Stimulated activated CD4-positive, alpha-beta T cell treated with anti-CD3 and anti-CD28 coated beads, Interleukin-1b, Interleukin-23, amount 100 ng/mL, for 1 hour (primary cell): ENCODE measurements around the gene GTF3A.
"Not testable (repeated sequence)": the region's sequence is repeated elsewhere in the genome, so short reads cannot be mapped to it uniquely, and the experiment has no call there.

ENCODE experiments used
- DNase-seq, 2 donors: peaks; one replicate each; pipeline ENCODE4 v3.0.0-alpha.2; 2020; ENCODE audit warnings: low read depth in 2 of 2

GTF3A gene

DNA sequence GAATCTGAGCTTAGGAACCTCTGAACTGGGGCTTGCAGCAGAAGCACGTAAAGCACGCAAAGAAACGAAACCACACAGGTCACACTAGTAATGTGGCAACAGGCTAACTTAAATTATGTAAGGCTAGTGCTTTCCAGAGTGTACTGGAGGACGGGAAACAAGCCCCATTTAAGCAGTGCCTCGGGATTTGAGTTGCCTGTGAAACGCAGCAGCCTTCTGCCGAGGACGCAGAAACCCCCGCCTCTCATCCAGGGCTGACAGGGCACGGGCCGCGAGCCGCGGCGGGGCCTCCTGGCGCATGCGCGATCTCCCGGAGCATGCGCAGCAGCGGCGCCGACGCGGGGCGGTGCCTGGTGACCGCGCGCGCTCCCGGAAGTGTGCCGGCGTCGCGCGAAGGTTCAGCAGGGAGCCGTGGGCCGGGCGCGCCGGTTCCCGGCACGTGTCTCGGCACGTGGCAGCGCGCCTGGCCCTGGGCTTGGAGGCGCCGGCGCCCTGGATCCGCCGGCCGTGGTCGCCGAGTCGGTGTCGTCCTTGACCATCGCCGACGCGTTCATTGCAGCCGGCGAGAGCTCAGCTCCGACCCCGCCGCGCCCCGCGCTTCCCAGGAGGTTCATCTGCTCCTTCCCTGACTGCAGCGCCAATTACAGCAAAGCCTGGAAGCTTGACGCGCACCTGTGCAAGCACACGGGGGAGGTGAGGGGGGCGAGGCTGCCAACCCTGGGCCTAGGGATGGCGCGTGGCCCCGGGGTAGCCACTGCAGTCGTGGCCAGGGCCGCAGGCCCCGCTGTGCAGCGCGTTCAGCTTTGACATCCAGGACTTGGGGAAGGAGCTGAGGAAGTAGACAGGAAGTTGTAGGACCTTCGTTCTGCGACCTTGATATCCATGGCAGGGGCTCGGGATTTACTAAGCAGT lies at the start of gene GTF3A:
Gene GTF3A, plus strand, starts transcription at position 374 of the 912 bp plus-strand sequence.
- DNase-seq: peak; percentile 74 to 83

DNA sequence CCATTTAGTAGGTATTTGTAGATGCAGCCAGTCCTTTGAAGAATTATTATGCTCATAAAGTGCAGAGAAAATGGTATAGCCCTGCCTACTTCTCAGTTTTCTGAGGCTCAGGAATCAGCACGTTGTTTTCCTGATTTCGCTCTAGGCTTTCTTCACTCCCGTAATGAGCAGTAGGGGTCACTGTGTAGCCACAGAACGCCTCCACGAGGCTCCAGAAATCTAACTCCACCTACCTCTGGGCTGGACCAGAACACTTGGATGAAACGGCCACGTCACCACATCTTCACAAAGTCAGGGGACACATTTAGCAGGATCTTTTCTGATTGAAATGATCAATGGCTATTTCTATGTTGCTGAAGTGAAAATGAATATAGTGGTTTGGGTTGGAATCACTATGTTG lies 49.8 kb upstream of the GTF3A start:
- DNase-seq: peak in 1 of 2 donors; percentile 10

GRCh38 chr13:27375686-27376326 lies 48.6 kb upstream of the GTF3A start:
- DNase-seq: peak in 1 of 2 donors; percentile 34

DNA sequence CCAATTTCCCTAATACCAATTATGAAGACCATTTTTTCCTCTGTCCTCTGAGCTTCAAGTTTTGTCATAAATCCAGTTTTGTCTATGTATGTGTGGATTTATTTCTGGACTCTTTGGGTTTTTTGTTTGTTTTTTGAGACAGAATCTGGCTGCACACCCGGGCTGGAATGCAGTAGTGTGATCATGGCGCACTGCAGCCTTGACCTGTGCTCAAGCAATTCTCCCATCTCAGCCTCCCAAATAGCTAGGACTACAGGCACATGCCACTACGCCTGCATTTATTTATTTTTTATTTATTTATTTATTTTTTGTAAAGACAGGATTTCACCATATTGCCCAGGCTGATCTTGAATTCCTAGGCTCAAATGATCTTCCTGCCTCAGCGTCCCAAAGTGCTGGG lies 45.3 kb upstream of the GTF3A start:
- no peak for DNase-seq

GRCh38 chr13:27379694-27380641 lies 44.5 kb upstream of the GTF3A start:
- DNase-seq: peak in 1 of 2 donors; percentile 27

GRCh38 chr13:27381601-27382000 lies 42.8 kb upstream of the GTF3A start:
- DNase-seq: no peak

DNA sequence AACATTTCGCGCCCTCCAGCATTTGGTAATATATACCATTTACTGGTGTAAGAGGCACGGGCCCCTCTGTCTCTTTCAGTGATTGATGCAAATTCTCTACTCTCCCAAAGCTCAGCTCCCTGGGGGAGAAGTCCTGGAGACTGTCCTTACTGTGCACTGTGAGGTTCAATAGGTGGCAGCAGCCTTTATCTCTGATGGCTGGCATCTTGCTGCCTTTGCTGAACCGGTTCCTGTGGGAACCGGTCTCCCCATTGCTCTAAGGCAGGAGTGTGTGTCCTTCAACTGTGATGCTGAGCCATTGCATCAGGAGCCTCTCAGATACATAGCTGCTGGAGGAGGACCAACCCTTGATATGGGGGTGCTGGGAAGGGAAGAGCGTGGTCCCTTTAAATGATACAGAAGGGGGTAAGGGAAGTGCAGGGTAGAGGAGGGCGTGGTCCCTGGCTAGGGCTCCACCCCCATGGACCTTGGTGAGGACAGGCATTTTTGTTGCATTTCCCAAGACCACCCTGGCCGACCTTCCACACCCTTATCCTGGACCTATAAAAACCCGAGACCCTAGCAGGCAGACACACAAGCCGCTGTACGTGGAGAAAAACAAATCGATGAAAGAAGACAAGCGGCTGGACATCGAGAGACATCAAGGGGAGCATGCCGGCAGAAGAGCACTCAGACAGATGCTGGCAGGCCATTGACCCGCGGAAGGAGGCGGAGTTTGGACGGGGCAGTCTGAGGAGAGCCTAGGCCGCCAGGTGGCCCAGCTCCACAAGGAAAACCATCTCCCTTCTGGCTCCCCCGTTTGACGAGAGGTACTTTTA lies 41.1 kb upstream of the GTF3A start:
- DNase-seq: no peak

- no peak for DNase-seq
These were observed 40.1 kb upstream of the GTF3A start for GRCh38 chr13:27384285-27384684.

- no peak for DNase-seq
These were observed 36.2 kb upstream of the GTF3A start for GRCh38 chr13:27388241-27388640.

DNA sequence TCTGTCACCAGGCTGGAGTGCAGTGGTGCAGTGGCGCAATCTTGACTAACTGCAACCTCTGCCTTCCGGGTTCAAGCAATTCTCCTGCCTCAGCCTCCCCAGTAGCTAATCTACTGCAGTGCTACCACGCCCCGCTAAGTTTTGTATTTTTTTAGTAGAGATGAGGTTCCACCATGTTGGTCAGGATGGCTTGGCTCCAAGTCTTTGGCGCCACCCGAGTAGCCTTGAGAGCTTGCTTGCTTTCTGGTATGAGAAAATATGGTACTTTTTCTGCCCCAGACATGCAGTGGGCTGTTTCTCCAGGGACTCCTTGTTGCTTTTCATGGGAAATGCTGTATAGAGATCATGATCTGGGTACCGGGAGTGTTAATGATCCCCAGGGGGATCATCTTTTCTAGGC lies 34.5 kb upstream of the GTF3A start:
- DNase-seq: no peak

DNA sequence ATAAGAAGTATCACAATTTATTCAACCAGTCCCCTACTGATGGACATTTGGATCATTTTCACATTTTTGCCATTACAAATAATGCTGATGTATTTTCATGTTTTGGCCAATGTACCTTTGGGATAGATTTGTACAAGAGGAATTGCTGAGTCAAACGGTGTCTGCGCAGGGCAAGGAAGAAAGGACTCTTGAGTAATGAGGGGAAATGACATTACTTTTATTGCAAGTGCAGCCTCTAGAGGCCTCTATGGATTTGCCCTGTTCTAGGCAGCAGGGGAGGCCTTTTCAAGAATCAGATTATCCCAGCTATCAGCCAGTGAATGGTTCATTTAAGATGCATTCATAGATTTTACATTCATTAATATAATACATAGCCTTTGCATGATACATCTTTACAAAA lies 32.9 kb upstream of the GTF3A start:
- DNase-seq: no peak

- DNase-seq: no peak
These were observed 31.3 kb upstream of the GTF3A start for GRCh38 chr13:27393101-27393500.

DNA sequence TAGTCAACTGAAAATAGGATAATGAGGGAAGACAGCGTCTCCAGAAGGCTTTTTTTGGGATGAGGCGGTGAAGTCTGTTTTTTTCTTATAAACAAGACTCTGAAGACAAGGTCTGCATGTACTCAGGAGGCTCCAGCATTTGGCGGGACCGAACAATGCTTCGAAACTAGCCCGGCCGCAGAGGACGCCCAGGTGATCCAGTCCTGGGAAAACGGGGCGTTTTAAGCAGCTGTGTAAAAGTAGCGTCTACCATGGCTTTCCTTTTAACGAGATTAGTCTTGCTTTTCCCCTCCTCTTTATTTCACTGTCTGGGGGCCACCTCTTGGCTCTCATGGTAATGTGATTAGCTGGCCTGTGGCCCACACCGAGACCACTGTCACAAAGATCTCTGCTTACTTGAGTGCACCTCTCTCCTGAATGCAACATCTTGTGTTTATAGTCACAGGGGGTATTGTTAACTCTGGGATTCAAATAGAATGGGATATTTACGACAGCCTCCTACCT lies 29.4 kb upstream of the GTF3A start:
- no peak for DNase-seq

DNA sequence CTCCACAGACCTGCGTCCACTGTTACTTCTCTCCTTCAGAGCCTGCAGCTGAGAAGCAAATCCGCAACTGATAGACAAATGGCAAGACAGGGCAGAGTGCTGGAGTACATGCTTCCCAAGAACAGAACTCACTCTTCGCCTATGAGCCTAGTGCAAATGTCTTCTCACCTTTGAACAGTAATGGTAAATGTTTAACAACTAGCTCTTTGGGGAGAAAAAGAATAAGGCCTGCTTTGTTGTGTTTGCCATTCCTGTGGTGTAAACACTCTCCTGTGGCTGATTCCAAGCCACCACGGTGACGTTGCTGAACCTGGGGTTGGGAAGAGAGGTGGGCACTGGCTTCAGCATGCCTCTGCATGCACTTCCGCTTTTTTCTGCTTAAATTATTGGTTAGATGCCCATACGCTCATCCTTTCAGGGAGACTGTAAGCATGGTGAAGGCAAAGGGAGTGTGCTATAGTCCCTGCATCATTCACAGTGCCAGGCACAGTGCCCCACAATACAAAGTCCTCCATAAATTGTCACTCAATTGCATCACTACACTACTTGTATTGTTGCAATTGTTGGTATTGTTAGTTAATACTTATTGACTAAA lies 28.1 kb upstream of the GTF3A start:
- DNase-seq: no peak

- no peak for DNase-seq
These were observed 26.1 kb upstream of the GTF3A start for GRCh38 chr13:27398360-27398759.

DNA sequence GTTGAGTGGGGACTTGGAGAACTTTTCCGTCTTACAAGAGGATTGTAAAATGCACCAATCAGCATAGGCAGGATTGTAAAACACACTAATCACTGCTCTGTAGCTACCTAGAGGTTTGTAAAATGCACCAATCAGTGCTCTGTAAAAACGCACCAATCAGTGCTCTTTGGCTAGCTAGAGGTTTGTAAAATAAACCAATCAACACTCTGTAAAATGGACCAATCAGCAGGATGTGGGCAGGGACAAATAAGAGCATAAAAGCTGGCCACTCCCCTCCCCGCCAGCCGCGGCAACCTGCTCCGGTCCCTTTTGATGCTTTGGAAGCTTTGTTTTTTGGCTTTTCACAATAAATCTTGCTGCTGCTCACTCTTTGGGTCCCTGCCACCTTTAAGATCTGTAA lies 24.0 kb upstream of the GTF3A start:
- not testable (repeated sequence) for DNase-seq

DNA sequence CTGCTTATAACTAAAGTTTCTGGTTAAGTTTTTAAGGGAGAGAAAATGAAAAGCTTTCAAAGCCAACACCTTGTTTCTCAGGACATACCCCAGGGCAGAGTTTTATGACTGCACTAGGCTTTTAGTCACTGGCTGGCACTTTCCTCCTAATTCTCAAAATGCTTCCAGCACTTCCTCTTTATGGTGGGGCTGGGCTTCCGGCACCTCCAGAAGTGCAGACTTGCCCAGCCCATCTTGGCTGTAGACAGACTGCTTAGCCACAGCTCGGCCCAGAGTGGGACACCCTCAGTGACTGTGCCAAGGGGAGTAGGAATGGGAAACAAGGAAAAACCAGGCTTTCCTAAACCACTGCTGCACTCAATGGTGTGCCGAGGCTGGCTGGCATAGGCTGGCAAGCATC lies 23.2 kb upstream of the GTF3A start:
- DNase-seq: no peak

DNA sequence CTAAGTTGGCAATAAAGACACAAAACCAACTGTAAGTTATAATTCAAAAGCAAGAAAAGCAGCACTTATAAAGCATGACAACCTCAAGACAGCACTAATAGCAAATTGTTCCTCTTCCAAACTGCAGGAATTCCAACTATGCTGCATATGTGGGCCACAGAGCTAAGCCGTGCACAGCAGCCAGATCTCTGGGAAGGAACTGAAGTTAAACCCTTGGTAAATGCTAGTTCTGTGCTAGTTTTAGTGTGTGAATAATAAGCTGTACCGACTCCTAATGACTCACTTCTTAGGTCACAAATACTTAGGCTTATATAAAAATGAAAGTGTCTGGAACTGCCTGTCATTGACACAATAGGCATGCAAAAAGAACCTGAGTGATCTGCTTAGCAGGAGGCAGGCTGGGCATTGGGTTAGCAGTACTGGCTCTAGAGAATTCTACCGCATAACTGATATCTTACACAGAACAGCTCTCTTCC lies 21.2 kb upstream of the GTF3A start:
- DNase-seq: no peak

DNA sequence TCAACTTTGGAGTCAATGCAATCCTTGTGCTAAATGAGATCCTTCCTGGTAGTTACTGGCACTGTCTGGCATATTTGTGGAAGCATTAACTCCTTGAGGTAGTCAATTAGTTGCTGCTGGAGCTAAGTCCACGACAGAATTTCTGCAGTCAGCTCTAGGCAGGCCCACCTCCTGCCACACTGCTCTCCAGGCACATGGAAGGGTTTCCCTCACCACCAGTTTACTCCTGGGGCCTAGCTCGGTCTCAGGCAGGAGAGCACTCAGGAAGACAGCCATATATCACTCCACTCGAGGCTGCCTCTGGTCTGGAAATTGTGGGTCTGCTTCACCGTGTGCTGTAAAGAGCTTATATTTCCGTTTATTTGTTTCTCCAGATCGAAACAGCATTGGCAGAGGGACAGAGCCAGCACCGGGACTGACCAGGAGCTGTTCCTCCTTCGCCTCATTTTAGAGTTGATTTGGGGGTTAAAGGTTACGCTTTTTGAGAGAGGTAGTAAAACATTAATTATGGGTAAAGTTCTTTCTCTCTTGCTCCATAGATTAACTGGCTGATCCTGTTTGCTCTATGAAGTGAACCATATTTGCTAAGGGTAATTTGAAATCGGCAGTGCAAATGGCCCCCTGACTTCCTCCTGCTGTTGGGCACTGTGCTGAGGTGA lies 20.6 kb upstream of the GTF3A start:
- DNase-seq: no peak

- DNase-seq: no peak
These were observed 19.7 kb upstream of the GTF3A start for GRCh38 chr13:27404680-27405079.
